ENCODE measurements around the gene FAM200A.
"Not testable (repeated sequence)": the region's sequence is repeated elsewhere in the genome, so short reads cannot be mapped to it uniquely, and the experiment has no call there.

The FAM200A gene

DNA sequence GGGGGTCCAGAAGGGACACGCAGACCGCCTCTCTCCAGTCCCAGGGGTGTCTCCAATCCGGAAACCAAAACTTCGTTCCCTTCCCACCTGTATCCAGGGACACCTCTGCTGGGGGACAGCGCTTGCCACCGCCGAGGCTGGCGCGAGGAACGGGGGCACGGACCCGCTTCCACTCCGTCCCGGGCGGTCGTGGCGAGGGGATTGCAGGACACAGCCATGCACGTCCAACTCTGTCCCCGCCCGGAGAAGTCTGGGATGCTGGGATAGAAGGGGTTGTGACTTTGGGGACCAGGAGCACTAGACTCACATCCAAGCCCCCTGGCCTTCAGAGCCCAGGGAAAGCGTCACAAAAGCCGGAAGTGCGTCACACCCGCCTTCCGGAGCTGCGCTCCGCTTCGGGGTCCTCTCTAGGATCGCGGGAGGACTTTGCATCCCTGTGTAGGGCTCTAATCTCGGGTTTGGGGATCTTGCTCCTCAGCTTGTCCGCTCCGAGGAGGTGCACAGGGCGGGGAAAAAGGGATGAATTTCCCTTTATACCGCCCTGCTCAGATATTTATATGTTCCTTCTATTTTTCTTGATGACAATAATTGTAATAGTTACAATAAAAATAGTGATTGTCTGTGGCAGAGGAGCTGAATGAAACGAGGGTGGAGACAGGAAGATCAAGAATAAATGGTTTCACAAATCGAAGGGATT, at the start of gene FAM200A:
Gene FAM200A (minus strand): TSS at position 348 of the 697 bp plus-strand sequence. CDS start 3,707 bp downstream, outside the sequence.
- peak; percentile 96 for DNase-seq (ENCODE audit: low spot score)

DNA sequence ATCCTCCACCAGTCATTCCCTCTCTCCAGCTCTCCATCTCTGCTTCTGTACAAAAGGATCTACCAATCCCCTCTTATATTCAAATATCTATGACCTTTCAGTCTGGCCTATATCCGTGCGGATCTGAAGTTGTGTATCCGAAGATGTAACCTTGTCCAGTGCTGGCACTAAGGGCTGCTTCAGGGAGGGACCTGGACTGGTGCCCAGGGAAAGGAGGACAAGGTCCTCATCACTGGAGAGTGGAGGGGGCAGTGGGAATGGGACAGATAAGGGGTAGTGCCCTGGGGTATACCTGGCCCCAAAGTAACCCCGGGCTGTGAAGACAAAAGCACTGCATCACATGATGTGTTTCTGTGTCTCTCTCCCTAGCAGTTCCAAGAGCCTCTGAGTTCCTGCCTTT, 47.9 kb upstream of the FAM200A start:
- DNase-seq (ENCODE audit: low spot score), result no peak

GRCh38 chr7:99597762-99598501, 46.0 kb upstream of the FAM200A start, which contains the start of gene TMEM225B:
TMEM225B (plus strand) TSS chr7:99598267; CDS start chr7:99604389, 6,122 bp downstream.
- no peak for DNase-seq (ENCODE audit: low spot score)

GRCh38 chr7:99596408-99596955, 44.6 kb upstream of the FAM200A start:
- DNase-seq (ENCODE audit: low spot score), result no peak

DNA sequence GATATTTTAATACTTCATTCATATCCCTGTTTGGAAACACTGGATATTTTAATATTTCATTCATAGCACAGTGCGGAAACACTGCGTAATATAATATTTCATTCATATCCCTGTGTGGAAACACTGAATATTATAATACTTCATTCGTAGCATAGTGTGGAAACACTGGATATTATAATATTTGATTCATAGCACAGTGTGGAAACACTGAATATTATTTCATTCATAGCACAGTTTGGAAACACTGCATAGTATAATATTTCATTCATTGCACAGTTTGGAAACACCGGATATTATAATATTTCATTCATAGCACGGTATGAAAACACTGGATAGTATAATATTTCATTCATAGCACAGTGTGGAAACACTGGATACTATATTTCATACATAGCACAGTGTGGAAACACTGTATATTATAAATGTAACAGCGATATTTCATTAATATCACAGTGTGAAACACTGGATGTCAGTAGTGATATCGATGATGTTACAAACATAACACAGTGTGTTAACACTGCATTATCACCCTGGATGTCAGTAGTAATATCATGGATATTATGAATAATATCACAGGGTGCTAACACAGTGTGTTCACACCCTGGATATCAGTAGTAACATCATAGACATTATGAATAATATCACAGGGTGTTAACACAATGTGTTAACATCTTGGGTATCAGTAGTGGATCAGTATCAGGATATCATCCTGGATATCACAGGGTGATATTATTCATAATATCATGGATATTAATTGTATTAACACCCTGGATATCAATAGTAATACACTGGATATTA, 43.2 kb upstream of the FAM200A start:
- no peak for DNase-seq (ENCODE audit: low spot score)

GRCh38 chr7:99588868-99589267, 37.0 kb upstream of the FAM200A start:
- DNase-seq (ENCODE audit: low spot score), result no peak

GRCh38 chr7:99580778-99581332, 28.9 kb upstream of the FAM200A start:
- not testable (repeated sequence) for DNase-seq (ENCODE audit: low spot score)

DNA sequence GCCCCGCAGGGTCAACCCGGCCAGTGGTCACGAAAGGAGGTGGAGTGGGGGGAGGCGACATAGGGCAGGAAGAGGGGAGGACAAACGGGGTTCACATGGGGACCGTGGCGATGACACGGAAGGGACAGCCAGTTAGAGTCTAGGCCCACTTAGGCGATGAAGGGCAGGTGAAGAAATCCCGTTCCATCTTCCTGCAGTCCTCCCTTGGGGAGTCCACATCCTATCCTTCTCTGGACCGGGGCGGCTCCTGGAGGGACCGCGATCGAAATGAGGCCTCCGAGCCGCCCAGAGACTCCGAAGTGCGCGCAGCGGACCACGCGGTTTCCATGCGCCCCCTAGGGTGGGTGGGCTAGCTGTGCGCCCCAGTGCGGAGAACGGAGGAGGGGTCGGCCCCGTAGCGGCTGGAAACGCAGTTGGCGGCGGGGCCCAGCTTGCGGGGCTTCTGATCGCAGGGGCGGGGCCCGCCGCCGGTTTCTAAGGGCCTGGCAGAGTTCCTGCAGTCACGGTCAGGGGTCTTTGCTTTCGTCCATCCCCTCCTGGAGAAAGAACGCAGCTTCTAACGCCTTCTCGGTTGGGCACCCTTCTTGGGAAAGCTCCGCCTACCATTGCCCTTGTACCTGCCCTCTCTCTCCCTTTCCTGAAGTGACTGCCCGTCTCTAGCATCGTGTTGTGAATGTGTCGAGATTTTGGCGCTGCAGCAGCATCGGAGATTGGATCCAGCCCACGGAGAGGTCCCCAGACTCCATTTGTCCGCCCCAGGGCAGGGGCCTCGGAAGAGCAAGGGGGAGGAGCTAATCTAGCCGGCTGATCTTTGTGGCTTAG, 28.3 kb upstream of the FAM200A start:
- DNase-seq (ENCODE audit: low spot score), result no peak

- no peak for DNase-seq (ENCODE audit: low spot score)
Measured at GRCh38 chr7:99579281-99579955, 27.5 kb upstream of the FAM200A start.

DNA sequence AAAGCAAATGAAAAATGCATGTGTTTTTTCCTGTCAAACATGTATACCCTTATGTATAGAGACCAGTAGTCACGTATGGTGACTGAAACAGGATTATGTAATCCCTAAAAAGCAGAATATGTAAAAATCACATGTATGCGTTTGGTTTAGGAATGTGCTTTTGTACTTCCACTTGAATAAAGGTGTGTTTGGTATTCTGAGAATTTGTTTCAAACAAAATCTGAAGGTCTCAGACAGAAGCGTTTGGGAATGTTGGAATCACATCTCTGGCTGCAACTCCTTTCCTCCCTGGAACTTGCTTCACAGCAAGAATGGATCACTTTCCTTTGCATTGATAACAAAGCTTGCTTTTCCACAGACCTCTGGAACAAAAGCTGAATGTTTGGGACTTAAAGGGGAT, 24.3 kb upstream of the FAM200A start:
- DNase-seq (ENCODE audit: low spot score), result no peak

GRCh38 chr7:99573257-99573656, 21.3 kb upstream of the FAM200A start:
- no peak for DNase-seq (ENCODE audit: low spot score)

- DNase-seq (ENCODE audit: low spot score), result no peak
Measured at GRCh38 chr7:99571768-99572167, 19.9 kb upstream of the FAM200A start.

- not testable (repeated sequence) for DNase-seq (ENCODE audit: low spot score)
Measured at GRCh38 chr7:99568770-99569169, 16.9 kb upstream of the FAM200A start.

GRCh38 chr7:99563650-99564049, 11.7 kb upstream of the FAM200A start:
- DNase-seq (ENCODE audit: low spot score), result no peak

DNA sequence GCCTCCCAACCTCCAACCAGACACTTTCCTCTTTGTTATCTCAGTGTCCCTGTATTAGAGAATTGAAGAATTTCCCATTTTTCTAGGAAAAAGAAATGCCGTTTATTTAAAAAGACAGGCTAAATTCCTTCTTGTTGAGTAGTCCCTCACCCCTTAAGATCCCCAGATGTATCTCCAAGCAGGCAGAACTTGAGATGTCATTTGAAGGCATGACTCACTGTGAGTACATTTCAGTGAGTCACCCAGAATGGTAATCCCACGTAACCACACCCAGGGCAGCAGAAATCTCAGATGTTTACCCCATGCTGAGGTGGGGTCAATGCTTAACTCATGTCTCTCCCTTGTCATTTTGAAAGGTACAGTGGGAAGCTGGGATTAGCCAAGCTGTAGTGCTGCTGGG, 10.9 kb upstream of the FAM200A start:
- DNase-seq (ENCODE audit: low spot score), result peak; percentile 45

- DNase-seq (ENCODE audit: low spot score), result no peak
Measured at GRCh38 chr7:99562114-99562784, 10.3 kb upstream of the FAM200A start.

DNA sequence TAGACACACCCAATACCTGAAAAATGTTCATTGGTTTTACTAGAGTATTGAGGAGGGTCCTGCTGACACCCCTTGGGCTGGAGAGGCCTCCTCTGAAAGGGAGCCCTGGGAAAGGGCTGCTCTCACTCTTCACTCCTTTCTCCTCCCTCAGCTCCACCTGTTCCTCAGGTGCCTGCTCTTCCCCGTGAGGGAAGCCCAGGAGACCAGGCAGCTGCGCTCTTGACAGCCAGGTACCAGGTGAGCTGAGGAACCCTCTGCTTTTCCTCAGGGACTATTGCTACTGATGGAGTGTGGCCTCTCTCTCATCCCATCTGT, 9.8 kb upstream of the FAM200A start:
- no peak for DNase-seq (ENCODE audit: low spot score)

DNA sequence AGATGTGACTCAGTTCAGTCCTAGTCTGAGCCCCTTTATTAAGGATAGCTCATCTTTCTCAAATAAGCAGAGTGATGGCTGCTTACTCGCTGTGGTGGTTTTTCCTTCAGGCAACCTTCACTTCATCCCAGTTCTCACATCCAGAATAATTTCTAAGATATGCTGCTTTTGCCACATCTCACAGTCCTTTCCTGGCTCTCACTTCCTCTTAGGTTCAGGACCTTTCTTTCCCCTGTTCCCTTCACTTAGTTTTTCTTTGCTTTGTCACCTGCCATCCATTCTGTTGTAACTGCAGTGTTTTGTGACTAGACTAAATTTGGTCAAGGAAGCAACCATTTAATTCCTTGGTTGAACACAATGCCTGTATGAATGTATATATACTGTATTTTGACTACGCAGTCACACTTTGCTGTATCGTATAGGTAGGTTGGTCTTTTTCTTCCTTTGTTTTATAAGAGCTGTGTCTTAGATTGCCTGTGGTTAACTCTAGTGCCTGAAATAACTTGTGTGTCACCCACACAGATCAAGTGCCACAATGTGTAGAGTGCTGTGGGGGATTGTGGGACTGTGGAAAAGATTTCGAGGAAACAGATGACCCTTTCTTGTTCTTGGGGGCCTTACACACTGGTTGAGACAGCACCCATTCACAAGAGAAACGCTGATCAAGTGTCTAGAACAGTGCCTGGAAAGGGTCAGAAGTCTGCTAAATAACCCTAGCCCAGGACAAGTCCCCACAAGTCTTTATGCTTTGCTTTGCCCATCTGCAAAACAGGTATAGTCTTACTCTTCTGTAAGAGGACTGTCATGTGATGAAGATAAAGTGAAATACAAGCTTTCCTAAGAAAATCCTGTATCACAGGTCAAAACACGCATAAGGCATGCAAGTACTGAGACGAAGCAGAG, 9.2 kb upstream of the FAM200A start:
- DNase-seq (ENCODE audit: low spot score), result no peak

Measured in HuH-7.5 (cell line).